CD4-positive, CD25-positive, alpha-beta regulatory T cell (primary cell): ENCODE data around the gene USP46. TPM values are rescaled to one million over a fixed set of nuclear protein-coding genes. Genes with fewer than 3 reads are reported as not detected.

Experiments used
- ATAC-seq, 2 donors: fragments of 150-1000 bp; cut with Tn5 transposase; one replicate each; pipeline ENCODE4 v1.10.0; 2021; ENCODE audit warnings: low read depth in 2 of 2, moderate number of reproducible peaks in 2 of 2, moderate library complexity in 1 of 2
- DNase-seq, 3 donors: peaks; one replicate each; pipeline versions ENCODE4 v3.0.0 to v3.0.0-alpha.2; 2012 to 2022; ENCODE audit warnings: mixed read lengths in 1 of 3
- H3K27ac ChIP-seq: one replicate; pipeline ENCODE4 v1.7.0; 2013; ENCODE audit warnings: mild to moderate bottlenecking, low read length; ENCODE audit not compliant: insufficient read depth, poor library complexity, severe bottlenecking
- H3K27me3 ChIP-seq: one replicate; pipeline ENCODE4 v1.7.0; 2013; ENCODE audit warnings: low read length; ENCODE audit not compliant: control insufficient read depth, insufficient read depth
- H3K36me3 ChIP-seq: one replicate; pipeline ENCODE4 v1.7.0; 2013; ENCODE audit warnings: mild to moderate bottlenecking, low read length, moderate library complexity; ENCODE audit not compliant: control insufficient read depth, insufficient read depth
- H3K4me1 ChIP-seq: 2 replicates; pipeline ENCODE4 v1.7.0; 2013; ENCODE audit warnings: mild to moderate bottlenecking, low read length; ENCODE audit not compliant: insufficient read depth, control insufficient read depth, poor library complexity, severe bottlenecking
- H3K4me3 ChIP-seq: one replicate; pipeline ENCODE4 v1.7.0; 2013; ENCODE audit warnings: low read depth, mild to moderate bottlenecking, low read length, moderate library complexity
- H3K9me3 ChIP-seq, 2 experiments: 1 replicate in 1 of 2; 2 replicates in 1 of 2; pipeline ENCODE4 v1.7.0; 2013; ENCODE audit warnings: low read length in 2 of 2, mild to moderate bottlenecking in 1 of 2, moderate library complexity in 1 of 2; ENCODE audit not compliant: control insufficient read depth in 2 of 2
- H3K27ac Mint-ChIP-seq, 3 donors: one replicate each; pipeline ENCODE4 v1.8.0; 2020 to 2022; ENCODE audit warnings: mild to moderate bottlenecking in 3 of 3, mixed read lengths in 3 of 3, moderate library complexity in 2 of 3
- H3K27me3 Mint-ChIP-seq: one replicate; pipeline ENCODE4 v1.8.0; 2022; ENCODE audit warnings: mild to moderate bottlenecking, mixed read lengths
- H3K36me3 Mint-ChIP-seq: one replicate; pipeline ENCODE4 v1.8.0; 2020; ENCODE audit warnings: mixed read lengths
- H3K4me1 Mint-ChIP-seq, 4 donors: one replicate each; pipeline ENCODE4 v1.8.0; 2020 to 2022; ENCODE audit warnings: mixed read lengths in 4 of 4, mild to moderate bottlenecking in 1 of 4
- H3K4me3 Mint-ChIP-seq, 4 donors: one replicate each; pipeline ENCODE4 v1.8.0; 2020 to 2022; ENCODE audit warnings: mild to moderate bottlenecking in 4 of 4, mixed read lengths in 4 of 4, moderate library complexity in 3 of 4
- H3K9me3 Mint-ChIP-seq, 7 donors: one replicate each; pipeline ENCODE4 v1.8.0; 2020 to 2022; ENCODE audit warnings: mixed read lengths in 7 of 7, mild to moderate bottlenecking in 3 of 7, moderate library complexity in 2 of 7
- polyA plus RNA-seq, 4 donors: library from polyadenylated mRNA; unstranded; fragments of 300-500 nt; fragmentation: Illumina TruSeq; gene quantifications; one replicate each; pipeline ENCODE4 v1.2.3, GENCODE V29; 2021
- total RNA-seq: library from RNA; stranded (reverse); gene quantifications from one replicate; pipeline ENCODE4 v1.2.3, GENCODE V29; 2022

Gene USP46
- 9.6 TPM for total RNA-seq
- polyA plus RNA-seq, result 1 to 10 TPM in 3 of 4 donors, under 1 TPM in 1; 0.32 to 1.8 (median 1.7) TPM

- H3K4me3 ChIP-seq, result peak within 1 kb of the TSS; percentile 59
- Mint-ChIP-seq H3K27me3 (peaks cover 52% of the 10 kb centered on the region), H3K27ac (peak within 1 kb of the TSS in 2 of 3 donors; percentile 10 to 86), H3K4me1 (peaks cover 0 to 30% (median 18%) of the 10 kb centered on the region in 4 donors), H3K4me3 (peak within 1 kb of the TSS; percentile 83 to 94 (median 89)), H3K36me3 (no peaks in the 10 kb centered on the region), H3K9me3 (peaks cover 0 to 9% (median 2%) of the 10 kb centered on the region in 7 donors)
- H3K27ac ChIP-seq, result no peak within 1 kb of the TSS
- H3K4me1 ChIP-seq, result peaks cover 15% of the 10 kb centered on the region
- H3K27me3 ChIP-seq, result peaks cover 5% of the 10 kb centered on the region
- peak; percentile 49 to 55 for ATAC-seq
- no peaks in the 10 kb centered on the region for H3K9me3 ChIP-seq
- H3K36me3 ChIP-seq, result no peaks in the 10 kb centered on the region
- DNase-seq, result peak in 2 of 3 donors; percentile 29 to 31
These were observed at the start of gene USP46 for GRCh38 chr4:52659001-52659721. Gene USP46 (minus strand): TSS chr4:52659301. CDS start chr4:52659150, 151 bp downstream.

- H3K4me3 ChIP-seq, result no peak overlapping the region
- Mint-ChIP-seq H3K36me3 (no peaks in the 10 kb centered on the region), H3K27ac (no peak overlapping the region), H3K27me3 (peaks cover 14% of the 10 kb centered on the region), H3K4me3 (no peak overlapping the region), H3K4me1 (no peaks in the 10 kb centered on the region), H3K9me3 (no peaks in the 10 kb centered on the region)
- H3K9me3 ChIP-seq, result no peaks in the 10 kb centered on the region
- no peak overlapping the region for H3K27ac ChIP-seq
- ATAC-seq (no peak), DNase-seq (no peak)
- H3K27me3 ChIP-seq, result no peaks in the 10 kb centered on the region
- no peaks in the 10 kb centered on the region for H3K4me1 ChIP-seq
- no peaks in the 10 kb centered on the region for H3K36me3 ChIP-seq
These were observed 45.6 kb upstream of the USP46 start for GRCh38 chr4:52704661-52705060.

DNA sequence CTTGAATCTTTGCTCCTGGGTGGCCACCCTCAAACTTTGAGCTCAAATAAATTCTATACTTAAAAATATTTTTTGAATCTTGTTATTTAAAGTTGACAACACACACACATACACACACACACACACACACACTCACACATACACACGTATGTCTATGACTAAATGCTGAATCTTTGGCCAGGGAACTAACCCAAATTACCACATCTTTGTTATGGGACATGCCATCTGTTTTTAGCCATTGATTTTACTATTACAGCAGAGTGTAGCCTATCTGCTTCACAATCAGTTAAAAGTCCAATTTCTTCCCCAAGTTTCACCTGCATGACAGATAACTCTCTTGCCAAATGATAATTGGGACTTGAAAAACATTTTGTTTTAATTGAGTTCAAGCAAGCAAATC is 45.0 kb upstream of the USP46 start:
- H3K36me3 ChIP-seq, result no peaks in the 10 kb centered on the region
- H3K4me1 ChIP-seq, result no peaks in the 10 kb centered on the region
- H3K27ac ChIP-seq, result no peak overlapping the region
- no peaks in the 10 kb centered on the region for H3K9me3 ChIP-seq
- Mint-ChIP-seq H3K36me3 (no peaks in the 10 kb centered on the region), H3K4me1 (no peaks in the 10 kb centered on the region), H3K9me3 (no peaks in the 10 kb centered on the region), H3K27ac (no peak overlapping the region), H3K4me3 (no peak overlapping the region), H3K27me3 (peaks cover 14% of the 10 kb centered on the region)
- no peaks in the 10 kb centered on the region for H3K27me3 ChIP-seq
- no peak for ATAC-seq
- DNase-seq, result no peak
- no peak overlapping the region for H3K4me3 ChIP-seq

DNA sequence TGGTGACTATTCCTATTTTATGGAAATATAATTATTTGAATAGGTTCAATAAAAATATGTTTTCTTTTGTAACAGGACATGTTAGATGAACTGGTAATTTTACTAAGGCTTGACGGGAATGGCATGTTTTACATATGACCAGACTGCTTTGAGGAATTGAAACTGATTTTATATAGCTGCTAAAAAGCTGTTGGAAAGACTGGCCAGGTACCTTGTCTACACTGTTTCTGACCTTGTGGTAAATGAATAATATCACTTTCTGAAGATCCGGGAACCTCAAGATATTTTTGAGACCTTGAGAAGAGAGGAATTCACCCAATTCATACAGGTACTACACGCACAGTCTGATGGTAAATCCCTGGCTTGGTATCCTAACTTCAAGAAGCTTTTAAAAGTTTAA is 42.1 kb upstream of the USP46 start:
- Histone ChIP-seq H3K36me3 (no peaks in the 10 kb centered on the region), H3K4me3 (no peak overlapping the region), H3K27ac (no peak overlapping the region), H3K9me3 (no peaks in the 10 kb centered on the region), H3K4me1 (no peaks in the 10 kb centered on the region), H3K27me3 (peaks cover 2% of the 10 kb centered on the region)
- no peaks in the 10 kb centered on the region for H3K4me1 Mint-ChIP-seq
- H3K9me3 Mint-ChIP-seq, result peaks cover 0 to 5% (median 0%) of the 10 kb centered on the region in 7 donors
- H3K36me3 Mint-ChIP-seq, result no peaks in the 10 kb centered on the region
- DNase-seq (no peak), ATAC-seq (no peak)
- H3K27me3 Mint-ChIP-seq, result peaks cover 19% of the 10 kb centered on the region
- no peak overlapping the region for H3K4me3 Mint-ChIP-seq
- H3K27ac Mint-ChIP-seq, result no peak overlapping the region

- ATAC-seq (no peak), DNase-seq (no peak)
- no peaks in the 10 kb centered on the region for H3K4me1 ChIP-seq
- Mint-ChIP-seq H3K4me3 (no peak overlapping the region), H3K4me1 (no peaks in the 10 kb centered on the region), H3K27me3 (peaks cover 30% of the 10 kb centered on the region), H3K27ac (no peak overlapping the region), H3K36me3 (peaks cover 5% of the 10 kb centered on the region), H3K9me3 (peaks cover 2 to 30% (median 15%) of the 10 kb centered on the region in 7 donors)
- no peaks in the 10 kb centered on the region for H3K36me3 ChIP-seq
- peaks cover 6% of the 10 kb centered on the region for H3K27me3 ChIP-seq
- no peak overlapping the region for H3K4me3 ChIP-seq
- no peak overlapping the region for H3K27ac ChIP-seq
- H3K9me3 ChIP-seq, result peaks cover 13 to 16% of the 10 kb centered on the region in 2 experiments
These were observed 35.8 kb upstream of the USP46 start for GRCh38 chr4:52694936-52695335.

GRCh38 chr4:52693492-52693891 is 34.4 kb upstream of the USP46 start:
- DNase-seq (no peak), ATAC-seq (no peak)
- Mint-ChIP-seq H3K27ac (no peak overlapping the region), H3K27me3 (peaks cover 30% of the 10 kb centered on the region), H3K9me3 (peaks cover 2 to 30% (median 15%) of the 10 kb centered on the region in 7 donors), H3K4me1 (no peaks in the 10 kb centered on the region), H3K4me3 (no peak overlapping the region), H3K36me3 (peaks cover 5% of the 10 kb centered on the region)
- H3K36me3 ChIP-seq, result no peaks in the 10 kb centered on the region
- no peak overlapping the region for H3K27ac ChIP-seq
- no peaks in the 10 kb centered on the region for H3K4me1 ChIP-seq
- H3K9me3 ChIP-seq, result peaks cover 13 to 16% of the 10 kb centered on the region in 2 experiments
- peaks cover 6% of the 10 kb centered on the region for H3K27me3 ChIP-seq
- H3K4me3 ChIP-seq, result no peak overlapping the region

DNA sequence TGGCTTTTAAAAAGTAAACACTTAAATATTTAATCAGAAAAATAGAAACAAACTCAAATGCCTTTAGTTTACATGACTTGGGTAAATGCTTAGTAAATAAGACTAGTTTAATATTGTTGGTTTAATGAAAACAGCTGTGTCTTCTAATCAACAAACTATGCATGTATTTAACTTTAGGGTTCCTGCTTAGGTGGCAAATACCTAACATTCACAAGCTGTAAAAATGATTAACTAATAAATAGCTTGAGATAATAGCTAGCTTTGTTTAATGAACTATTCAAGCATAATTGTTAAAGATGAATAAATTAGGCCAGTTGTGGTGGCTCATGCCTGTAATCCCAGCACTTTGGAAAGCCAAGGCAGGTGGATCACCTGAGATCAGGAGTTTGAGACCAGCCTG is 30.0 kb upstream of the USP46 start:
- Mint-ChIP-seq H3K9me3 (peaks cover 2 to 23% (median 10%) of the 10 kb centered on the region in 7 donors), H3K4me3 (no peak overlapping the region), H3K27me3 (peaks cover 34% of the 10 kb centered on the region), H3K36me3 (peaks cover 5% of the 10 kb centered on the region), H3K4me1 (no peaks in the 10 kb centered on the region), H3K27ac (no peak overlapping the region)
- Histone ChIP-seq H3K27ac (no peak overlapping the region), H3K36me3 (no peaks in the 10 kb centered on the region), H3K4me3 (no peak overlapping the region), H3K27me3 (peaks cover 5% of the 10 kb centered on the region), H3K9me3 (peaks cover 10 to 12% of the 10 kb centered on the region in 2 experiments), H3K4me1 (no peaks in the 10 kb centered on the region)
- DNase-seq (no peak), ATAC-seq (no peak)

GRCh38 chr4:52687696-52688095 is 28.6 kb upstream of the USP46 start:
- Mint-ChIP-seq H3K9me3 (peaks cover 0 to 10% (median 6%) of the 10 kb centered on the region in 7 donors), H3K4me1 (no peaks in the 10 kb centered on the region), H3K27ac (no peak overlapping the region), H3K36me3 (no peaks in the 10 kb centered on the region), H3K27me3 (peaks cover 30% of the 10 kb centered on the region), H3K4me3 (peak overlapping the region in 1 of 4 donors; percentile 8)
- no peak overlapping the region for H3K4me3 ChIP-seq
- H3K4me1 ChIP-seq, result no peaks in the 10 kb centered on the region
- H3K27ac ChIP-seq, result no peak overlapping the region
- no peaks in the 10 kb centered on the region for H3K36me3 ChIP-seq
- H3K27me3 ChIP-seq, result peaks cover 2% of the 10 kb centered on the region
- ATAC-seq (no peak), DNase-seq (no peak)
- no peaks in the 10 kb centered on the region for H3K9me3 ChIP-seq
